GM23338 (cell line): Measurements from ENCODE around the gene HSP90AB1. TPM values are rescaled to one million over a fixed set of nuclear protein-coding genes. Genes with fewer than 3 reads are reported as not detected.

Experiments
- ATAC-seq: fragments of 200-7000 bp; cut with Tn5 transposase; 3 replicates; pipeline ENCODE4 v1.9.1; 2020
- DNase-seq: peaks from one replicate; pipeline ENCODE4 v3.0.0-alpha.2; 2015; ENCODE audit warnings: low spot score
- H2AFZ ChIP-seq: fragments of 200-600 bp; sonication (generic); 2 replicates; pipeline ENCODE4 v1.8.0; 2016; ENCODE audit warnings: antibody characterized with exemption, mild to moderate bottlenecking, moderate library complexity
- H3F3A ChIP-seq: fragments of 200-600 bp; sonication (generic); replicated peaks from 2 replicates; pipeline ENCODE4 v1.8.0; 2017; ENCODE audit warnings: antibody characterized with exemption, mixed run types, low read depth
- H3K27ac ChIP-seq: fragments of 200-600 bp; sonication (generic); 2 replicates; pipeline ENCODE4 v1.6.1; 2016; ENCODE audit warnings: low read depth
- H3K27me3 ChIP-seq: fragments of 200-600 bp; sonication (generic); 2 replicates; pipeline ENCODE4 v1.8.0; 2016; ENCODE audit warnings: mild to moderate bottlenecking, mixed run types, moderate library complexity; ENCODE audit not compliant: insufficient read depth
- H3K36me3 ChIP-seq: fragments of 200-600 bp; sonication (generic); 2 replicates; pipeline ENCODE4 v1.8.0; 2016; ENCODE audit warnings: mild to moderate bottlenecking; ENCODE audit not compliant: insufficient read depth
- H3K4me1 ChIP-seq: fragments of 200-600 bp; sonication (generic); 2 replicates; pipeline ENCODE4 v1.8.0; 2016; ENCODE audit warnings: mild to moderate bottlenecking, moderate library complexity; ENCODE audit not compliant: insufficient read depth
- H3K4me2 ChIP-seq: fragments of 200-600 bp; sonication (generic); 2 replicates; pipeline ENCODE4 v1.7.1; 2017; ENCODE audit warnings: mixed run types
- H3K4me3 ChIP-seq: fragments of 200-600 bp; sonication (generic); 2 replicates; pipeline ENCODE4 v1.6.1; 2016; ENCODE audit warnings: mixed run types
- H3K79me2 ChIP-seq: fragments of 200-600 bp; sonication (generic); replicated peaks from 2 replicates; pipeline ENCODE4 v1.8.0; 2017; ENCODE audit warnings: mild to moderate bottlenecking; ENCODE audit not compliant: insufficient read depth
- H3K9me2 ChIP-seq: fragments of 200-600 bp; sonication (generic); 2 replicates; pipeline ENCODE4 v1.8.0; 2017; ENCODE audit not compliant: insufficient read depth
- H4K20me1 ChIP-seq: fragments of 200-600 bp; sonication (generic); replicated peaks from 2 replicates; pipeline ENCODE4 v1.8.0; 2017; ENCODE audit warnings: mild to moderate bottlenecking; ENCODE audit not compliant: insufficient read depth
- H3K27ac Mint-ChIP-seq: 2 replicates; pipeline ENCODE4 v1.8.0; 2020; ENCODE audit warnings: inconsistent platforms, mild to moderate bottlenecking, moderate library complexity, mixed read lengths
- H3K27me3 Mint-ChIP-seq: 3 replicates; pipeline ENCODE4 v1.8.0; 2022; ENCODE audit warnings: low read depth, mild to moderate bottlenecking, moderate library complexity, mixed read lengths, inconsistent platforms; ENCODE audit not compliant: insufficient read depth, poor library complexity
- H3K36me3 Mint-ChIP-seq: 3 replicates; pipeline ENCODE4 v1.8.0; 2021; ENCODE audit warnings: low read depth, mild to moderate bottlenecking, inconsistent platforms, moderate library complexity, mixed read lengths
- H3K4me1 Mint-ChIP-seq: 3 replicates; pipeline ENCODE4 v1.8.0; 2020; ENCODE audit warnings: mild to moderate bottlenecking, inconsistent platforms, mixed read lengths
- H3K4me3 Mint-ChIP-seq: 3 replicates; pipeline ENCODE4 v1.8.0; 2021; ENCODE audit warnings: moderate library complexity, mild to moderate bottlenecking, inconsistent platforms, mixed read lengths
- H3K9me3 Mint-ChIP-seq: 3 replicates; pipeline ENCODE4 v1.8.0; 2020; ENCODE audit warnings: moderate library complexity, mild to moderate bottlenecking, inconsistent platforms, mixed read lengths
- CREB1 ChIP-seq: fragments of 250-450 bp; sonication (Bioruptor Pico); IDR thresholded peaks from 2 replicates; pipeline ENCODE4 v1.5.0; 2020; ENCODE audit warnings: low read depth, mild to moderate bottlenecking, moderate library complexity
- CTCF ChIP-seq, 2 experiments: fragments of 200-600 bp in 1 of 2; sonication (generic) in 1 of 2; conservative IDR thresholded peaks; 2 replicates each; pipeline versions ENCODE4 v1.5.1 to v1.6.1; 2016 to 2017; ENCODE audit warnings: antibody characterized with exemption in 2 of 2, low read depth in 2 of 2, mild to moderate bottlenecking in 2 of 2, moderate library complexity in 1 of 2
- ETS1 ChIP-seq: IDR thresholded peaks from 2 replicates; pipeline ENCODE4 v1.6.1; 2016; ENCODE audit warnings: antibody characterized with exemption
- EZH2 ChIP-seq: fragments of 200-600 bp; sonication (generic); IDR thresholded peaks from one replicate; pipeline ENCODE4 v1.8.0; 2017; ENCODE audit warnings: antibody characterized with exemption, mild to moderate bottlenecking, low read depth; ENCODE audit not compliant: unreplicated experiment
- EZH2phosphoT487 ChIP-seq: fragments of 200-600 bp; sonication (generic); IDR thresholded peaks from one replicate; pipeline ENCODE4 v1.8.1; 2018; ENCODE audit warnings: antibody characterized with exemption; ENCODE audit not compliant: unreplicated experiment
- JUNB ChIP-seq: IDR thresholded peaks from one replicate; pipeline ENCODE4 v1.6.1; 2016; ENCODE audit warnings: antibody characterized with exemption; ENCODE audit not compliant: unreplicated experiment
- NANOG ChIP-seq: IDR thresholded peaks from 2 replicates; pipeline ENCODE4 v1.6.1; 2016; ENCODE audit warnings: antibody characterized with exemption, borderline replicate concordance
- POLR2AphosphoS5 ChIP-seq: IDR thresholded peaks from 2 replicates; pipeline ENCODE4 v1.6.1; 2016; ENCODE audit warnings: antibody characterized with exemption, low read depth
- REST ChIP-seq: IDR thresholded peaks from one replicate; pipeline ENCODE4 v1.6.1; 2018; ENCODE audit warnings: antibody characterized with exemption; ENCODE audit not compliant: unreplicated experiment
- STAT1 ChIP-seq: IDR thresholded peaks from one replicate; pipeline ENCODE4 v1.6.1; 2016; ENCODE audit warnings: antibody characterized with exemption; ENCODE audit not compliant: unreplicated experiment
- ZNF114 ChIP-seq: fragments of 250-450 bp; sonication (Bioruptor Pico); IDR thresholded peaks from 2 replicates; pipeline ENCODE4 v1.5.0; 2020; ENCODE audit warnings: mild to moderate bottlenecking, moderate library complexity
- ZNF331 ChIP-seq: fragments of 250-450 bp; sonication (Bioruptor Pico); IDR thresholded peaks from 2 replicates; pipeline ENCODE4 v1.5.0; 2020; ENCODE audit warnings: low read depth, mild to moderate bottlenecking, moderate library complexity
- ZNF462 ChIP-seq: fragments of 250-450 bp; sonication (Bioruptor Pico); IDR thresholded peaks from 2 replicates; pipeline ENCODE4 v1.5.0; 2020; ENCODE audit warnings: mild to moderate bottlenecking, moderate library complexity
- polyA plus RNA-seq: library from polyadenylated mRNA; unstranded; fragments of >200 nt; fragmentation: Nextera tagmentation; extraction: Ambion mirVana; gene quantifications from 2 replicates; pipeline ENCODE4 v1.2.1, GENCODE V29; 2016
- total RNA-seq: library from RNA; depleted of rRNA; stranded (reverse); fragments of >200 nt; shearing (Covaris generic); gene quantifications from 2 replicates; pipeline ENCODE4 v1.2.3, GENCODE V29; 2014

The HSP90AB1 gene
- total and polyA plus RNA-seq, 2 experiments from 2014 or later: 1,425 to 2,361 TPM

GRCh38 chr6:44271914-44272313, 25.0 kb downstream of the HSP90AB1 start:
- no peak overlapping the region for H3K27ac ChIP-seq
- H3K79me2 ChIP-seq: no peaks in the 10 kb centered on the region
- H3K4me2 ChIP-seq: no peak overlapping the region
- Mint-ChIP-seq H3K9me3 (no peaks in the 10 kb centered on the region), H3K4me1 (peaks cover 41% of the 10 kb centered on the region), H3K4me3 (peak overlapping the region; percentile 83), H3K36me3 (peaks cover 6% of the 10 kb centered on the region; the same call in 2 of the 3 replicates), H3K27ac (no peak overlapping the region), H3K27me3 (peaks cover 39% of the 10 kb centered on the region)
- peaks cover 38% of the 10 kb centered on the region for H3K27me3 ChIP-seq
- ATAC-seq: no peak
- no peaks in the 10 kb centered on the region for H3K9me2 ChIP-seq
- H3K4me3 ChIP-seq: no peak overlapping the region; the same call in 1 of the 2 replicates
- no peak overlapping the region for H2AFZ ChIP-seq
- TF ChIP-seq POLR2AphosphoS5 (no peak), REST (no peak), EZH2 (no peak), JUNB (no peak), CREB1 (CRISPR knock-in tag) (no peak), ZNF114 (CRISPR knock-in tag) (no peak), NANOG (no peak), STAT1 (no peak), EZH2phosphoT487 (no peak), CTCF (conservative IDR thresholded peaks at IDR 0.05; ENCODE audit: low read depth in 2 of 2) (no peak), ZNF331 (CRISPR knock-in tag) (no peak), ZNF462 (CRISPR knock-in tag) (no peak), ETS1 (no peak)
- no peak for DNase-seq
- 0 out of 2 replicates have a peak, but pooled peaks cover 22% of the 10 kb centered on the region for H3F3A ChIP-seq
- H3K4me1 ChIP-seq: peaks cover 14% of the 10 kb centered on the region
- H4K20me1 ChIP-seq: no peaks in the 10 kb centered on the region
- no peaks in the 10 kb centered on the region for H3K36me3 ChIP-seq
